ENCODE results near the gene RABGAP1L.
"Not testable (repeated sequence)": the region's sequence is repeated elsewhere in the genome, so short reads cannot be mapped to it uniquely, and the experiment has no call there.

Gene RABGAP1L

GRCh38 chr1:174710868-174711845 is 551.8 kb downstream of the RABGAP1L start:
- DNase-seq (ENCODE audit: low spot score) = no peak

DNA sequence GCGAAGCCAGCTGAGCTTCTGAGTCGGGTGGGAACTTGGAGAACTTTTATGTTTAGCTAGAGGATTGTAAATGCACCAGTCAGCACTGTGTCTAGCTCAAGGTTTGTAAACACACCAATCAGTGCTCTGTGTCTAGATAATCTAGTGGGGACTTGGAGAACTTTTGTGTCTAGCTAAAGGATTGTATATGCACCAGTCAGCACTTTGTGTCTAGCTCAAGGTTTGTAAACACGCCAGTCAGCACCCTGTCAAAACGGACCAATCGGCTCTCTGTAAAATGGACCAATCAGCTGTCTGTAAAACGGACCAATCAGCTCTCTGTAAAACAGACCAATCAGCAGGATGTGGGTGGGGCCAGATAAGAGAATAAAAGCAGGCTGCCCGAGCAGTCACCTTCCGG is 552.5 kb downstream of the RABGAP1L start:
- DNase-seq (ENCODE audit: low spot score) = not testable (repeated sequence)

- no peak for DNase-seq (ENCODE audit: low spot score)
These were observed 553.2 kb downstream of the RABGAP1L start for GRCh38 chr1:174712541-174712940.

DNA sequence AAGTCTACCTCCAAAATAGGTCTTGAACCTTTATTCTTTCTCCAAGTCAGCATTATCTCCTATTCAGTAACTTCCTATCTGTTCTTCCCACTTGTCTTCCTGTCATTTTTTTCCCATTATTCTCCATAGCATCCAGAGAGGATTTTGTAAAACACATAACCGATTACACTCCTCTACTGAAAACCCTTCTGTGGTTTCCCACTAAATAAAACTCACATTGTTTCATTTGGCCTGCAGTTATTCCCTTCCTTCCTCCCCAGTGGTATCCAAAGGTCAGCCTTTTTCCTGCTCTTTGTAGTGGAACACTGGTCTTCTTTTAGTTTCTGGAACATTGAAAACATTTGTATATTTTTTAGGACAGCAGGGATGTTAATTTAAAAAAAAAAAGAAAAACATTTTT is 554.5 kb downstream of the RABGAP1L start:
- DNase-seq (ENCODE audit: low spot score) = no peak

DNA sequence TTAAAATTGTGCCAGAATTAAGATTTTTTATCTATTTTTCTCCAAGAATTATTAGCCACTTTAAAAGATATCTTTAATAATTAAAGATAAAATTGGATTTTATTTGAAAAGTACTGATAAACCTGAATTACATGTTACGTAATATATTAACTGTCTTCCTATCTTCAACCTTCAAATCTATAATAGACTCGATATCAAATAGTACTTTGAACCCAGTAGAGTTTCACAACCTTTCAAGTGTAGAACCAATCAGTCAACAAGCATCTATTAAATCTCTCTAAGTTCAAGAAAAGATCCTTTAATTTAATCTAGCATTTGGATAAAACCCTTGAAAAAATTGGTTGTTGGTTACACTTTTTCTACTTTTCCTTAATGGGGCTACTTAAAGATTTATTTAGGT is 559.9 kb downstream of the RABGAP1L start:
- DNase-seq (ENCODE audit: low spot score) = no peak

DNA sequence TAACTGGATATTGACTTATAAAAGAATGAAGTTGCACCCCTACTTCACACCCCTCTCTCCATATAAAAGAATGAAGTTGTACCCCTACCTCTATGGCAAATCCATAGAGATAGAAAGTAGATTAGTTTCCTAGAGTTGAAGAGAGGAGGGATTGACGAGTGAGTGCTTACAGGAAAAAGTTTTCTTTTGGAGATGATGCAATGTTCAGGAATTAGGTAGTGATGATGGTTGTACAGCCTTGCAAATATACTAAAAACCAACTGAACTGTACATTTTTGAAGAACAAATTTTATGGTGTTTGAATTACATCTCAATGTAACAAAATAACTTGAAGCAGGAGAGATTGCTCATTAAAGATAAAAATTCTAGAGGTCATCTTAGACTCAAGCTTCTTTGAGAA is 561.3 kb downstream of the RABGAP1L start:
- DNase-seq (ENCODE audit: low spot score) = no peak

- DNase-seq (ENCODE audit: low spot score) = no peak
These were observed 561.9 kb downstream of the RABGAP1L start for GRCh38 chr1:174721246-174721645.

GRCh38 chr1:174723816-174724215 is 564.5 kb downstream of the RABGAP1L start:
- no peak for DNase-seq (ENCODE audit: low spot score)

DNA sequence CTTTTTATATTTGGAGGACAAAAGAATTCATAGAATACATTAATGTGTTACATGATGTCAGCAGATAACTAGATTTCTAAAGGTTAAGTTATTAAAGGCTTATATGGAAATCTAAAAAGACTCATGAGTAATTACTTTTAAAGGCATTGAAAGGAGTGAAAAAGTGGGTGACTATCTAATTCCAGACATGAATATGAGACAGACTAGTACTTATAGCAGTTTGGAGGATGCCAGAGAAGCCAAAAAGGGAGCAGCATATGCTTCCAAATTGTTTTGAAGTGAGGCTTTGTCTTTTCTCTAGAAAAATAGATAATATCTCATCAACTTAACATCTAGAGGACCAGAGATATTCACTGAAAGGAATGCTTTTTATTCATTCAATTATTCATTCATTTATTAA is 564.9 kb downstream of the RABGAP1L start:
- no peak for DNase-seq (ENCODE audit: low spot score)

DNA sequence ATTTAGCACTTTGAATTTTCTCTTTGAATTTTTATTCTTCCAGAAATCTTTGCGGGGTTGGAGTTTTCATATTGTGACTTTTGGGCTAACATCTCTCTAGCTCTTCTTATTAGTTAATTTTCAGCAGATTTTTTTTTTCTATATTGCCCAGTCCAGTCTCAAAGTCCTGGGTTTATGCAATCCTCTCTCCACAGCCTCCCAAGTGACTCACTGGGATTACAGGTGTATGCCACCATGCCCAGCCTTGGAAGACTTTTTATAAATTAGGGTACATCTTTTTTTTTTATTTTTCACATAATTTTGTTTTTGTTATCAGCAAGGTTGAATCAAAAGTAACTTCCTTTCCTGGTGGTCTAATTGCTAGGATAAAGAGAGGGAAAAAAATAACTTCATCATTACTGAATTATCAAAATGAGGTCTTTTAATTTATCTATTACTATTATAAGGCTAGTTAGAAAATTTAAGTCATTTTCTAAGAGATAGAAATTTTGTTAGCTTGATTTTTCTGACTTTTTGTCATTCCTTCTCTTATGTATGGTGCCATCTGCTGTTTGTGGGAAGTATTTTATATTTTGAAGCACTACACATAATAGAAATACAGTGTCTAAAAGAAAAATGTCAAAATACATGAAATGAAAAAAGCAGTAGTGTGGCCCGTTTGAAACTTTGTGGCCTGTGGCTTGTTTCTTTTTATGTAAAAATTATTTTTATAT is 567.0 kb downstream of the RABGAP1L start:
- DNase-seq (ENCODE audit: low spot score) = peak; percentile 22

DNA sequence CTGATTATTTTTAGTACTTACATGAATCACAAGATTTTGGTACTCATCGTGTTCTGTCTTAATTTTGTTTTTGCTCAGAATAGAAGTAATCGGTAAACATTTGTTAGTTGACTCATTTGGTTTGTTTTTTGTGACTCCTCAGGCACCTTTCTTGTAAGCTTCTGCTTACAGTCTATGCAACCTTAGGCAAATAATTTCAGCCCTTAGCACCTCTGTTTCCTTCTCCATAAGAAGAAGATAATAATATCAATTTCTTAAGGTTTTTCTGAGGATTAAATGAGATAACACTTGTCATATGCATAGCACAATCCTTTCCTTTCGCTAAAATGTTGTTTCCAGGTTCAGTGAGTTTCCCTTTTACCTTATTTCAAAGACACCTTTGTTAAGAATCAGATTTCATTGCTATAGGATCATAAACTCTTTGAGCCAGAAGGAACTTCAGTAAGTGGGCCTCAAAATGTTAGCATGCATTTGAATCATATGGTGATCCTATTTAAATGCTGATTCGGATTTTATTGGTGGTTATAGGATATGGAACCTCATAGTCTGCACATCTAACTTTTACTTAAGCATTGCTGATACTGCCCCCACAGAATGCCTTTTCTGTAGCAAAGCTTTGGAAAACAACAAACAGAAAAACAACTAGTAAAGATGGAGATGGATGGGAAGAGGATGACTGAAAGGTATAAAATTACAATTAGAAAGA is 567.7 kb downstream of the RABGAP1L start:
- no peak for DNase-seq (ENCODE audit: low spot score)

DNA sequence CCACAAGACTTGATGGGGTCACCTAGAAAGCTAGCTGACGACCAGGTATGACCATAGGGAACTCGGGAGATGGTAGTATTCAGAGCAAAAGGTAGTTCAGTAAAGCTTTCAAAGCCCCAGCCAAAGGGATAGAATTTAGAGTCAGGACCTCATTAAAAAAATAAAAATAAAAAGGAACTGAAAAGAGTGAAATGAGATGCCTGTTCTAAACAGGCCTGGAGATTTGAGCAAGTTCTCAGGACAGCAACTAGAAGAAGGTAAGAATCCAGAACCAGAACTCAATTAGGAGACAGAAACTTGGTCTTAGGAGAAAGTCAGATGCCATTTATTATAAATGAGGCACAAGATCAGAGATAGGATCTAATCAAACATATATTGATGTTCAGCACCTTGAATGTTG is 575.0 kb downstream of the RABGAP1L start:
- DNase-seq (ENCODE audit: low spot score) = no peak

GRCh38 chr1:174736831-174737230 is 577.5 kb downstream of the RABGAP1L start:
- DNase-seq (ENCODE audit: low spot score) = no peak

GRCh38 chr1:174740249-174740968 is 581.1 kb downstream of the RABGAP1L start:
- DNase-seq (ENCODE audit: low spot score) = peak; percentile 10

- DNase-seq (ENCODE audit: low spot score) = no peak
These were observed 583.7 kb downstream of the RABGAP1L start for GRCh38 chr1:174742805-174743653.

DNA sequence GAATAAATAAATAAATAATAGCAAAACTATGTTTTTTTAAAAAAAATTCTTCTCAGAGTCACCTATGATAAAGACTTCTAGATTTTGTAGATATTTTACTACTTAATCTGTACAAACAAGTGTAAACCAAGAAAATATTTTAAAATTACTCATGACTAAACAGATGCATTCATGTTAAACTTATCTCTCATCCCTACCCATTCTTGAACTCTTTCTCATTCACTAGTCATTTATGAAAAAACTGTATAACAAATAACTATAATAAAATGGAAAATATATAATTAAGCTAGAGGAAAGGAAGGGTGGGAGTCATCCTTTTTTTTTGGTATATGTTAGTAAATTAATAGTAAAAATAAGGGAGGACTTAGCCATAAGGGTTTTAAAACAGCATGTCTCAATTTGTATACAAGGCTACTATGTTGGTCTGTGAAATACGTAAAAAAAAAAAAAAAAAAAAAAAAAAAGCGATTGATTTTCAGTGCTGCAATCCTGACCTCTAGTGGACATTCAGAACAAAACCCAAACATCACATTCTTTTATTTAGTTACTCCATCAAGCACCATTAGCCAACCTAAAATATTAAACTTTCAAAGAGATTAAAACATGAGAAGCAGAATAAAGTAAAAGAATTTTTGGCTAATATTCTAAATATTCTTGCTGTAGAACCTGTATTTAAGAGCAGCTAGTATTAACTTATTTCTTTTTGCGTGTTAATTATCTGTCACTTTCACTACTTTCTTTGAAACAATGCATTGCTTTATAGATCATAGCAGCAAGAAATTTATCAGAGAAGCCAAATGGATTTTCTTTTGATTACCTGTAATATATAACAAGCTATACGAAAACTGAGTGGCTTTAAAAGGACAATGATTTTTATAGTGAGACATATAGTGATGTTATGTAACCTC is 584.6 kb downstream of the RABGAP1L start:
- peak; percentile 46 for DNase-seq (ENCODE audit: low spot score)

DNA sequence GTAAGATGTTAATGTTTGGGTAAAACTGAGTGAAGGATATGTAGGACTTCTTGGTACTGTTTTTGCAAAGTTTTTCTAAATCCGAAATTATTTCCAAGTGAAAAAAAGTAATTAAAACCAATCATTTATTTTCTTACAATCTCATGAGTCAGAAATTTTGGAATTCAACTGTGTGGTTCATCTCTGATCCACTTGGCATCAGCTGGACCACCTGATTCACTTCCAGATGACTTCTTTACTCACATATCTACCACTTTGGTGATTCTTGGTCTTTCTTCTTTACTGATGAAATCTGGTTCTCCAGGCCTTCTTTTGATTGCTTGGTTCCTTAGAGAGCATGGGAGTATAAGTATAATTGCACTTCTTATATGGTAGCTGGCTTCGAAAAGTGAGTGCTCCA is 585.6 kb downstream of the RABGAP1L start:
- no peak for DNase-seq (ENCODE audit: low spot score)

GRCh38 chr1:174746024-174746808 is 586.9 kb downstream of the RABGAP1L start:
- DNase-seq (ENCODE audit: low spot score) = no peak

- no peak for DNase-seq (ENCODE audit: low spot score)
These were observed 588.3 kb downstream of the RABGAP1L start for GRCh38 chr1:174747613-174748012.
